CD14-positive monocyte (primary cell): Measurements from ENCODE around the gene TULP3. TPM values are rescaled to one million over a fixed set of nuclear protein-coding genes. Genes with fewer than 3 reads are reported as not detected.
"Not testable (repeated sequence)": the region's sequence is repeated elsewhere in the genome, so short reads cannot be mapped to it uniquely, and the experiment has no call there.

Source experiments
- DNase-seq, 3 donors: peaks; one replicate each; pipeline ENCODE4 v3.0.0-alpha.2; 2011 to 2022
- H2AFZ ChIP-seq: 2 replicates; pipeline ENCODE4 v1.6.0; 2012; ENCODE audit warnings: mild to moderate bottlenecking, low read depth, low read length, inconsistent platforms; ENCODE audit not compliant: insufficient read depth, poor library complexity, severe bottlenecking
- H3K27ac ChIP-seq, 2 donors: 1 replicate in 1 of 2; 2 replicates in 1 of 2; pipeline ENCODE4 v1.5.1; 2012 to 2013; ENCODE audit warnings: low read length in 2 of 2, control low read depth in 1 of 2, inconsistent platforms in 1 of 2, low read depth in 1 of 2, mild to moderate bottlenecking in 1 of 2
- H3K27me3 ChIP-seq, 2 donors: one replicate each; pipeline versions ENCODE4 v1.6.0 to v1.6.1; 2011 to 2013; ENCODE audit warnings: low read length in 2 of 2; ENCODE audit not compliant: control insufficient read depth in 2 of 2, insufficient read depth in 2 of 2
- H3K36me3 ChIP-seq, 2 donors: replicated peaks in 1 of 2; 1 replicate in 1 of 2; 2 replicates in 1 of 2; pipeline versions ENCODE4 v1.5.1 to v1.6.1; 2012 to 2013; ENCODE audit warnings: low read length in 2 of 2, control low read depth in 1 of 2, inconsistent platforms in 1 of 2, mild to moderate bottlenecking in 1 of 2; ENCODE audit not compliant: insufficient read depth in 2 of 2, control insufficient read depth in 1 of 2
- H3K4me1 ChIP-seq, 2 donors: 1 replicate in 1 of 2; 2 replicates in 1 of 2; pipeline versions ENCODE4 v1.5.1 to v1.6.1; 2012 to 2013; ENCODE audit warnings: low read length in 2 of 2, control low read depth in 1 of 2, inconsistent platforms in 1 of 2, mild to moderate bottlenecking in 1 of 2, moderate library complexity in 1 of 2; ENCODE audit not compliant: insufficient read depth in 2 of 2, control insufficient read depth in 1 of 2
- H3K4me2 ChIP-seq: replicated peaks from 2 replicates; pipeline ENCODE3; 2012; ENCODE audit warnings: low read length, moderate library complexity, mild to moderate bottlenecking; ENCODE audit not compliant: poor library complexity, severe bottlenecking; ENCODE audit errors: extremely low read depth
- H3K4me3 ChIP-seq, 3 experiments: fragments of 200-600 bp in 1 of 3; sonication (generic) in 1 of 3; replicated peaks in 1 of 3; 1 replicate in 2 of 3; 2 replicates in 1 of 3; pipeline ENCODE4 v1.5.1; 2011 to 2013; ENCODE audit warnings: low read length in 3 of 3, mild to moderate bottlenecking in 3 of 3, control low read depth in 2 of 3, low read depth in 2 of 3, inconsistent platforms in 1 of 3, moderate library complexity in 1 of 3
- H3K79me2 ChIP-seq: 2 replicates; pipeline ENCODE4 v1.6.0; 2012; ENCODE audit warnings: mild to moderate bottlenecking, control low read depth, inconsistent platforms, low read length, moderate library complexity; ENCODE audit not compliant: insufficient read depth
- H3K9ac ChIP-seq: 2 replicates; pipeline ENCODE4 v1.6.0; 2017; ENCODE audit warnings: low read length, mild to moderate bottlenecking; ENCODE audit not compliant: insufficient read depth, poor library complexity, severe bottlenecking
- H3K9me3 ChIP-seq, 2 donors: replicated peaks in 1 of 2; 1 replicate in 1 of 2; 2 replicates in 1 of 2; pipeline versions ENCODE4 v1.5.1 to v1.6.1; 2012 to 2013; ENCODE audit warnings: low read length in 2 of 2, control low read depth in 1 of 2; ENCODE audit not compliant: control insufficient read depth in 1 of 2, insufficient read depth in 1 of 2
- H4K20me1 ChIP-seq: 2 replicates; pipeline ENCODE4 v1.6.0; 2012; ENCODE audit warnings: mild to moderate bottlenecking, low read length, control low read depth, moderate library complexity; ENCODE audit not compliant: insufficient read depth
- H3K27ac Mint-ChIP-seq, 7 donors: one replicate each; pipeline ENCODE4 v1.8.0; 2020; ENCODE audit warnings: mild to moderate bottlenecking in 7 of 7, mixed read lengths in 7 of 7, moderate library complexity in 6 of 7, inconsistent platforms in 2 of 7
- H3K27me3 Mint-ChIP-seq, 3 donors: one replicate each; pipeline ENCODE4 v1.8.0; 2021 to 2022; ENCODE audit warnings: low read depth in 3 of 3, mild to moderate bottlenecking in 3 of 3, mixed read lengths in 3 of 3, moderate library complexity in 3 of 3, inconsistent platforms in 1 of 3
- H3K36me3 Mint-ChIP-seq, 2 donors: one replicate each; pipeline ENCODE4 v1.8.0; 2020; ENCODE audit warnings: mixed read lengths in 2 of 2, inconsistent platforms in 1 of 2, mild to moderate bottlenecking in 1 of 2
- H3K4me1 Mint-ChIP-seq: one replicate; pipeline ENCODE4 v1.8.0; 2020; ENCODE audit warnings: mild to moderate bottlenecking, mixed read lengths
- H3K4me3 Mint-ChIP-seq, 2 donors: one replicate each; pipeline ENCODE4 v1.8.0; 2020; ENCODE audit warnings: mild to moderate bottlenecking in 2 of 2, mixed read lengths in 2 of 2, moderate library complexity in 1 of 2
- H3K9me3 Mint-ChIP-seq, 7 donors: one replicate each; pipeline ENCODE4 v1.8.0; 2020 to 2022; ENCODE audit warnings: mixed read lengths in 7 of 7, mild to moderate bottlenecking in 6 of 7, moderate library complexity in 6 of 7, inconsistent platforms in 2 of 7
- CTCF ChIP-seq: fragments of 200-600 bp; IDR thresholded peaks from one replicate; pipeline ENCODE4 v1.8.0; 2022; ENCODE audit warnings: antibody characterized with exemption, mild to moderate bottlenecking
- WGBS: methylation state at CpG from one replicate; pipeline ENCODE4 v1.1.5; 2013; ENCODE audit warnings: missing lambda C conversion rate; ENCODE audit not compliant: insufficient coverage; 5-methylcytosine and 5-hydroxymethylcytosine counted together
- intact Hi-C, 2 donors: fragments of 100-400 bp; cut with micrococcal nuclease; formaldehyde crosslinking; loops; one replicate each; pipeline versions ENCODE4 v1.15.0 to v1.15.1; 2023
- polyA plus RNA-seq, 3 donors: library from polyadenylated mRNA; depleted of rRNA in 1 of 3; unstranded in 2 of 3; stranded (reverse) in 1 of 3; fragments of 300-500 nt in 2 of 3; fragments of >200 nt in 1 of 3; fragmentation: Illumina TruSeq in 2 of 3; gene quantifications; 1 replicate in 2 of 3; 2 replicates in 1 of 3; pipeline ENCODE4 v1.2.3, GENCODE V29; 2012 to 2021

Gene TULP3
- polyA plus RNA-seq, 3 donors = 1.7 to 3.6 (median 2.3) TPM

GRCh38 chr12:2860170-2860569, 30.5 kb upstream of the TULP3 start:
- no peaks in the 10 kb centered on the region for H3K27me3 ChIP-seq
- no peak overlapping the region for H3K9ac ChIP-seq
- no peaks in the 10 kb centered on the region for H3K4me1 ChIP-seq
- H3K36me3 Mint-ChIP-seq = peaks cover 56 to 79% of the 10 kb centered on the region in 2 donors
- intact Hi-C loops = no loop called here
- no peaks in the 10 kb centered on the region for H3K4me1 Mint-ChIP-seq
- no peaks in the 10 kb centered on the region for H3K79me2 ChIP-seq
- H3K27ac ChIP-seq = no peak overlapping the region
- no peak overlapping the region for H3K4me3 ChIP-seq
- DNase-seq = no peak
- peaks cover 43 to 76% of the 10 kb centered on the region in 2 donors for H3K36me3 ChIP-seq
- peak overlapping the region in 2 of 7 donors; percentile 26 to 57 for H3K27ac Mint-ChIP-seq
- no peak for TF ChIP-seq CTCF
- H3K4me3 Mint-ChIP-seq = no peak overlapping the region
- H3K9me3 Mint-ChIP-seq = peaks cover 0 to 2% (median 0%) of the 10 kb centered on the region in 7 donors
- no peak overlapping the region for H3K4me2 ChIP-seq
- no peaks in the 10 kb centered on the region for H4K20me1 ChIP-seq
- H2AFZ ChIP-seq = no peak overlapping the region
- H3K27me3 Mint-ChIP-seq = peaks cover 0 to 2% (median 0%) of the 10 kb centered on the region in 3 donors
- H3K9me3 ChIP-seq = no peaks in the 10 kb centered on the region

- no peaks in the 10 kb centered on the region for H3K79me2 ChIP-seq
- H3K4me2 ChIP-seq = no peak overlapping the region
- H2AFZ ChIP-seq = no peak overlapping the region
- Mint-ChIP-seq H3K36me3 (peaks cover 66 to 95% of the 10 kb centered on the region in 2 donors), H3K9me3 (no peaks in the 10 kb centered on the region), H3K27me3 (peaks cover 0 to 2% (median 0%) of the 10 kb centered on the region in 3 donors), H3K4me3 (no peak overlapping the region), H3K4me1 (no peaks in the 10 kb centered on the region), H3K27ac (peak overlapping the region in 2 of 7 donors; percentile 42 to 53)
- no peak for DNase-seq
- no peaks in the 10 kb centered on the region for H3K27me3 ChIP-seq
- no peaks in the 10 kb centered on the region for H4K20me1 ChIP-seq
- no peaks in the 10 kb centered on the region for H3K4me1 ChIP-seq
- no peak overlapping the region for H3K27ac ChIP-seq
- no peak overlapping the region for H3K4me3 ChIP-seq
- H3K9ac ChIP-seq = no peak overlapping the region
- peaks cover 54 to 89% of the 10 kb centered on the region in 2 donors for H3K36me3 ChIP-seq
- no peak for TF ChIP-seq CTCF
- WGBS = 98% methylated on average over 4 of the region's 7 CpGs
- intact Hi-C loops = no loop called here
- H3K9me3 ChIP-seq = no peaks in the 10 kb centered on the region
Measured at GRCh38 chr12:2862876-2863275, 27.8 kb upstream of the TULP3 start.

GRCh38 chr12:2863402-2863801, 27.3 kb upstream of the TULP3 start:
- not testable (repeated sequence) for H3K4me1 Mint-ChIP-seq, DNase-seq
- WGBS = 100% methylated on average over 6 of the region's 7 CpGs

More at GRCh38 chr12:2863402-2863801, 27.3 kb upstream of the TULP3 start:
- H3K79me2 ChIP-seq, intact Hi-C loops, H4K20me1 ChIP-seq, H3K27me3 Mint-ChIP-seq, H3K27me3 ChIP-seq, H3K9ac ChIP-seq, H3K4me3 ChIP-seq, H3K4me1 ChIP-seq, H3K9me3 Mint-ChIP-seq, H3K4me3 Mint-ChIP-seq, H3K27ac ChIP-seq, H3K4me2 ChIP-seq, H3K9me3 ChIP-seq, H2AFZ ChIP-seq: not testable (repeated sequence)
- H3K27ac Mint-ChIP-seq = peak overlapping the region in 2 of 7 donors; percentile 42 to 75
- peaks cover 65 to 95% of the 10 kb centered on the region in 2 donors for H3K36me3 Mint-ChIP-seq
- peaks cover 52 to 89% of the 10 kb centered on the region in 2 donors for H3K36me3 ChIP-seq
